Loucy (cell line): ENCODE data around the gene MYO9A.

Experiments
- EZH2phosphoT487 ChIP-seq: fragments of 200-600 bp; IDR thresholded peaks from 2 replicates; pipeline ENCODE4 v1.6.1; 2018; ENCODE audit warnings: antibody characterized with exemption, mild to moderate bottlenecking, moderate library complexity, borderline replicate concordance
- TF ChIP-seq, protein P1 (sequence below): fragments of 200-600 bp; sonication (generic); conservative IDR thresholded peaks from 2 replicates; pipeline ENCODE4 v1.5.1; 2014; ENCODE audit warnings: mild to moderate bottlenecking, antibody characterized with exemption, low read length

GRCh38 chr15:72153269-72154000 is 35.5 kb upstream of the MYO9A start:
- TF ChIP-seq, protein P1, sequence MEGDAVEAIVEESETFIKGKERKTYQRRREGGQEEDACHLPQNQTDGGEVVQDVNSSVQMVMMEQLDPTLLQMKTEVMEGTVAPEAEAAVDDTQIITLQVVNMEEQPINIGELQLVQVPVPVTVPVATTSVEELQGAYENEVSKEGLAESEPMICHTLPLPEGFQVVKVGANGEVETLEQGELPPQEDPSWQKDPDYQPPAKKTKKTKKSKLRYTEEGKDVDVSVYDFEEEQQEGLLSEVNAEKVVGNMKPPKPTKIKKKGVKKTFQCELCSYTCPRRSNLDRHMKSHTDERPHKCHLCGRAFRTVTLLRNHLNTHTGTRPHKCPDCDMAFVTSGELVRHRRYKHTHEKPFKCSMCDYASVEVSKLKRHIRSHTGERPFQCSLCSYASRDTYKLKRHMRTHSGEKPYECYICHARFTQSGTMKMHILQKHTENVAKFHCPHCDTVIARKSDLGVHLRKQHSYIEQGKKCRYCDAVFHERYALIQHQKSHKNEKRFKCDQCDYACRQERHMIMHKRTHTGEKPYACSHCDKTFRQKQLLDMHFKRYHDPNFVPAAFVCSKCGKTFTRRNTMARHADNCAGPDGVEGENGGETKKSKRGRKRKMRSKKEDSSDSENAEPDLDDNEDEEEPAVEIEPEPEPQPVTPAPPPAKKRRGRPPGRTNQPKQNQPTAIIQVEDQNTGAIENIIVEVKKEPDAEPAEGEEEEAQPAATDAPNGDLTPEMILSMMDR: no peak
- TF ChIP-seq EZH2phosphoT487: no peak
